Kidney (tissue), 14 donors: Measurements from ENCODE around the gene SPEN. TPM values are rescaled to one million over a fixed set of nuclear protein-coding genes. Genes with fewer than 3 reads are reported as not detected.
A peak's percentile ranks its signal among the peaks of the same experiment; 100 is the strongest.

Experiments used
- DNase-seq, 5 donors: peaks; one replicate each; pipeline ENCODE4 v3.0.0-alpha.2; 2013 to 2020
- FAIRE-seq: peaks from 2 replicates; lab custom pipeline; 2012; peaks lifted over from hg19 to GRCh38; lab: Jason Lieb, UNC
- H3K27ac ChIP-seq, 2 donors: one replicate each; pipeline ENCODE4 v1.7.0; 2013; ENCODE audit warnings: low read depth in 2 of 2, low read length in 2 of 2, inconsistent platforms in 1 of 2
- H3K27me3 ChIP-seq: one replicate; pipeline ENCODE4 v1.7.1; 2013; ENCODE audit warnings: low read length, inconsistent platforms; ENCODE audit not compliant: control insufficient read depth, insufficient read depth
- H3K36me3 ChIP-seq, 3 donors: one replicate each; pipeline versions ENCODE4 v1.7.0 to v1.7.1; 2013; ENCODE audit warnings: low read length in 3 of 3, control low read depth in 1 of 3, inconsistent platforms in 1 of 3; ENCODE audit not compliant: insufficient read depth in 3 of 3, control insufficient read depth in 2 of 3
- H3K4me1 ChIP-seq, 3 donors: one replicate each; pipeline versions ENCODE4 v1.7.0 to v1.7.1; 2013; ENCODE audit warnings: low read length in 3 of 3, inconsistent platforms in 1 of 3, low read depth in 1 of 3; ENCODE audit not compliant: control insufficient read depth in 2 of 3, insufficient read depth in 2 of 3
- H3K4me3 ChIP-seq, 3 donors: one replicate each; pipeline versions ENCODE4 v1.7.0 to v1.8.1; 2013; ENCODE audit warnings: low read length in 3 of 3, control low read depth in 1 of 3, inconsistent platforms in 1 of 3
- H3K9ac ChIP-seq, 3 donors: one replicate each; pipeline versions ENCODE4 v1.7.0 to v1.7.1; 2013; ENCODE audit warnings: low read length in 3 of 3, control low read depth in 1 of 3, inconsistent platforms in 1 of 3
- H3K9me3 ChIP-seq, 3 donors: one replicate each; pipeline versions ENCODE4 v1.7.0 to v1.7.1; 2013; ENCODE audit warnings: low read length in 3 of 3, control low read depth in 1 of 3, inconsistent platforms in 1 of 3; ENCODE audit not compliant: control insufficient read depth in 2 of 3, insufficient read depth in 1 of 3
- intact Hi-C: fragments of 100-400 bp; cut with DNase I; formaldehyde crosslinking; loops from one replicate; pipeline ENCODE4 v1.11.1; 2022
- polyA plus RNA-seq: library from polyadenylated mRNA; stranded (reverse); fragments of 350-450 nt; fragmentation: Illumina TruSeq; extraction: RNeasy Lipid Tissue Mini Kit (QIAGEN cat#74804); gene quantifications from one replicate; pipeline ENCODE4 v1.2.3, GENCODE V29; 2014; ENCODE audit warnings: low read depth, low replicate concordance; ENCODE audit not compliant: insufficient read depth
- total RNA-seq: library from RNA; stranded (reverse); fragmentation: NEBNext Ultra II Directional; extraction: Animal tissue kit (Norgen Biotek cat#: 25700); gene quantifications from one replicate; pipeline ENCODE4 v1.2.1, GENCODE V29; 2021
- TF ChIP-seq, protein P1 (sequence below): IDR thresholded peaks from 3 replicates; pipeline ENCODE4 v1.5.1; 2012; ENCODE audit warnings: mild to moderate bottlenecking, moderate library complexity, borderline replicate concordance; ENCODE audit not compliant: insufficient read depth; ENCODE audit errors: extremely low read depth
- donor health status: control.
- donor health status: control.
- donor health status: control.
- donor health status: control.
- donor health status: control.
- donor health status: DM: yes; HTN: yes; CAD: no.
- donor health status: Normal renal cell carcinoma (clear cell type).

The SPEN gene
- total and polyA plus RNA-seq, 2 donors from 2014 or later, result 9.4 to 70.7 TPM

DNA sequence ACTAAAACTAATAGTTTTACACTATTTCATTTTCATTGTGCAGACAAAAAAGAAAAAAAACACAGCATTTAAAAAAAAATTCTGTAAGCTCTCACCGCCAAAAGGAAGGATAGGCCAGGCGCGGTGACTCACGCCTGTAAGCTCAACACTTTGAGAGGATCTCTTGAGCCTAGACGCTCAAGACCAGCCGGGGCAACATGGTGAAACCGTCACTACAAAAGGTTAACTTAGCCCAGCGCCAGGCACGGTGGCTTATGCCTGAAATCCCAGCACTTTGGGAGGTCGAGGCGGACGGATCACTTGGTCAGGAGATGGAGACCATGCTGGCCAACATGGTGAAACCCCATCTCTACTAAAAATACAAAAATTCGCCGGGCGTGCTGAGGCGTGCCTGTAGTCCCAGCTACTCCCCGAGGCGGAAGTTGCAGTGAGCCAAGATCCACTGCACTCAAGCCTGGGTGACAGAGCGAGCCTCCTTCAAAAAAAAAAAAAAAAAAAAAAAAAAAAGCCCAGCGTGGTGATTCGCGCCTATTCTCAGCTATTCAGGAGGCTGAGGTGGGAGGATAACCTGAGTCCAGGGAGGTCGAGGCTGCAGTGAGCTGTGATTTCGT, 14.3 kb upstream of the SPEN start:
- Histone ChIP-seq H3K9me3 (no peaks in the 10 kb centered on the region), H3K9ac (peak overlapping the region in 2 of 3 donors; percentile 83 to 99), H3K27me3 (no peaks in the 10 kb centered on the region), H3K4me1 (peaks cover 0 to 4% (median 2%) of the 10 kb centered on the region in 3 donors), H3K36me3 (no peaks in the 10 kb centered on the region), H3K27ac (no peak overlapping the region), H3K4me3 (peak overlapping the region; percentile 82 to 99 (median 95))
- DNase-seq (peak in 2 of 5 donors; percentile 60 to 87), FAIRE-seq (no peak)
- TF ChIP-seq, protein P1, sequence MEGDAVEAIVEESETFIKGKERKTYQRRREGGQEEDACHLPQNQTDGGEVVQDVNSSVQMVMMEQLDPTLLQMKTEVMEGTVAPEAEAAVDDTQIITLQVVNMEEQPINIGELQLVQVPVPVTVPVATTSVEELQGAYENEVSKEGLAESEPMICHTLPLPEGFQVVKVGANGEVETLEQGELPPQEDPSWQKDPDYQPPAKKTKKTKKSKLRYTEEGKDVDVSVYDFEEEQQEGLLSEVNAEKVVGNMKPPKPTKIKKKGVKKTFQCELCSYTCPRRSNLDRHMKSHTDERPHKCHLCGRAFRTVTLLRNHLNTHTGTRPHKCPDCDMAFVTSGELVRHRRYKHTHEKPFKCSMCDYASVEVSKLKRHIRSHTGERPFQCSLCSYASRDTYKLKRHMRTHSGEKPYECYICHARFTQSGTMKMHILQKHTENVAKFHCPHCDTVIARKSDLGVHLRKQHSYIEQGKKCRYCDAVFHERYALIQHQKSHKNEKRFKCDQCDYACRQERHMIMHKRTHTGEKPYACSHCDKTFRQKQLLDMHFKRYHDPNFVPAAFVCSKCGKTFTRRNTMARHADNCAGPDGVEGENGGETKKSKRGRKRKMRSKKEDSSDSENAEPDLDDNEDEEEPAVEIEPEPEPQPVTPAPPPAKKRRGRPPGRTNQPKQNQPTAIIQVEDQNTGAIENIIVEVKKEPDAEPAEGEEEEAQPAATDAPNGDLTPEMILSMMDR, result no peak
- intact Hi-C loops, result no loop called here

DNA sequence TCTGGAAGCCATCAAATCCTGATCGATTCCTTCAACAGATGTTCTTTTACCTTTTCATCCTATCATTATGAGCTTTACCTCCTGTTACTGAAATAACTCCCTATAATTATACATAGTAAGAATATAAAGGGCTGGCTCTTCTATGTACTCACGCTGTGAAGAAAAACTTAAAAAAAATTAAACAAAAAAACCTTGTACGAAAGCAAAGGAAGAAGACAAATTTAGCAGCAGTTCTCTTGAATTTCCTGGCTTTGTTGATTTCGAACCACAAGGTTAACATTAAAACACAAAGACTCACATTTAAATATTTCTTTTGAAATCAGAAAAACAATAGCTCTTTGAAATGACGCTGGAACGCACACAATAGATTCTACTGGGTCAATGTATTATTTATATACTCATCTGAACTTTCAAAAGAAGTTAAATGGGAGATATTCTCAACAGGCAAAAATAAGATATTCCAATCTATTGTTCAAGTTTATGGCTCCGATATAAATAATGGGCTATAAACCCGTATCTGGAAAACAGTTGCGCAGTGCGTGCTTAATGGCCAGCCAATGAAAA, 13.6 kb upstream of the SPEN start:
- FAIRE-seq (peak; percentile 38), DNase-seq (no peak)
- no peaks in the 10 kb centered on the region for H3K36me3 ChIP-seq
- no peaks in the 10 kb centered on the region for H3K9me3 ChIP-seq
- H3K27me3 ChIP-seq, result no peaks in the 10 kb centered on the region
- H3K4me3 ChIP-seq, result peak overlapping the region; percentile 82 to 99 (median 95)
- peak overlapping the region; percentile 100 for H3K27ac ChIP-seq
- intact Hi-C loops, result no loop called here
- peaks cover 0 to 4% (median 2%) of the 10 kb centered on the region in 3 donors for H3K4me1 ChIP-seq
- H3K9ac ChIP-seq, result peak overlapping the region; percentile 63 to 99 (median 83)
- TF ChIP-seq, protein P1, result no peak

DNA sequence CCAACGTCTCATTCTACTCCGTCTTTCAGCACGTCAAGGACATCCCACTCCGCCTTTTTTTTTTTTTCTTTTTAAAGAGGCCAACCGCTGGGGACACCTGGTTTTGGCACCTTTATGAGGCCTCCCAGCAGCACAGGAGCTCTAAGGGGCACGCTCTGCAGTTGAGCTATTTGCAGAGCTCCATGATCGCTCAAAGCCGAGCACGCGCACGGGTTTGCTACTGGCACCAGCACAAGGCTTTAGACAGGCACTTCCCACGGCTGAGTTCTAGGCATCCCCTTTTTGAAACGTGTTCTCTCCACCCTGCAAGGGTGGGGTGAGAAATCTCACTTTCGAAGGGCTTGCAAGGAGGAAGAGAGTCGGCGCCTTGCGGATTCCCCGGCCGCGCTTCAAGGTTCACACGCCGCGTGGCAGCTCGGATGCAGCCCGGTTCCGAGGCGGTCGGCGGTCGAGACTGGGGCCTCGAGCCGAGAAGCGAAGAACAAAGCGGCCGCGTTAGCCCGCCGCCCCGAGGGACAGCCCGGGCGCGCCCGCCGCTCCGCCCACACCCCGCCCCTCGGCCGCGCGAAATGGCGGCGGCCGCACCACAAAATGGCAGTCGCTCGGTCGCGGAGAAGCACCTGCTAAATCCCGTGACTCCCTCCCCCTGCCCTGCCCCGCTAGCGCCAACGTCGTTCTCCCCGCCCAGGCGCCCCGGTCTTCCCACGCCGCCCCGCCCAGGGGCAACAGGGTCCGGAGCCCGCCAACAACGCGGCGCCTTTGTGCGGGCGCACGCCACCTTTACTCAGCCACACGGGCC, 12.9 kb upstream of the SPEN start:
- intact Hi-C loops, result no loop called here
- H3K27me3 ChIP-seq, result no peaks in the 10 kb centered on the region
- TF ChIP-seq, protein P1, result no peak
- peak overlapping the region; percentile 100 for H3K27ac ChIP-seq
- peak overlapping the region; percentile 83 to 99 (median 97) for H3K9ac ChIP-seq
- DNase-seq, result peak; percentile 93 to 98 (median 95)
- no peak for FAIRE-seq
- peaks cover 0 to 4% (median 2%) of the 10 kb centered on the region in 3 donors for H3K4me1 ChIP-seq
- H3K4me3 ChIP-seq, result peak overlapping the region; percentile 82 to 99 (median 95)
- no peaks in the 10 kb centered on the region for H3K9me3 ChIP-seq
- H3K36me3 ChIP-seq, result no peaks in the 10 kb centered on the region
